Measurements from ENCODE around the gene ALCAM. TPM values are rescaled to one million over a fixed set of nuclear protein-coding genes. Genes with fewer than 3 reads are reported as not detected.

The ALCAM gene
- total and polyA plus RNA-seq, 2 donors (not counting 1 experiment from before 2014, with no cell fraction given): 6.2 to 23.8 TPM

- intact Hi-C loops (cut with micrococcal nuclease): no loop called here
- Histone ChIP-seq H3K9me3 (ENCODE audit: control extremely low read depth in 1 of 3, control insufficient read depth in 2 of 3, insufficient read depth in 1 of 3, low read length in 2 of 3) (no peaks in the 10 kb centered on the region), H3K27ac (ENCODE audit: low read length in 2 of 2) (no peak overlapping the region), H3K9ac (ENCODE audit: low read length) (no peak overlapping the region), H4K20me1 (ENCODE audit: control insufficient read depth, insufficient read depth, low read length, poor library complexity, severe bottlenecking) (no peaks in the 10 kb centered on the region), H3K4me2 (replicated peaks; ENCODE audit: low read depth, low read length, poor library complexity, severe bottlenecking) (no peak overlapping the region), H3K4me1 (ENCODE audit: control insufficient read depth in 2 of 2, insufficient read depth in 2 of 2, low read length in 2 of 2) (no peaks in the 10 kb centered on the region), H2AFZ (ENCODE audit: insufficient read depth, low read depth, low read length, poor library complexity, severe bottlenecking) (no peak overlapping the region), H3K4me3 (ENCODE audit: control extremely low read depth in 1 of 5, extremely low read depth in 1 of 5, insufficient read depth in 1 of 5, low read depth in 2 of 5, low read length in 4 of 5) (no peak overlapping the region), H3K79me2 (ENCODE audit: control insufficient read depth, insufficient read depth, low read length) (no peaks in the 10 kb centered on the region), H3K27me3 (replicated peaks in 1 of 4; ENCODE audit: control extremely low read depth in 1 of 4, control insufficient read depth in 3 of 4, insufficient read depth in 4 of 4, low read length in 3 of 4) (no peaks in the 10 kb centered on the region), H3K36me3 (replicated peaks in 1 of 2; ENCODE audit: control extremely low read depth in 1 of 2, control insufficient read depth in 1 of 2, extremely low read depth in 1 of 2, insufficient read depth in 2 of 2, low read length in 1 of 2) (no peaks in the 10 kb centered on the region)
- no peak for TF ChIP-seq CTCF (IDR thresholded peaks at IDR 0.05)
- Mint-ChIP-seq H3K27ac (no peak overlapping the region), H3K4me3 (no peak overlapping the region), H3K27me3 (no peaks in the 10 kb centered on the region), H3K4me1 (no peaks in the 10 kb centered on the region), H3K9me3 (ENCODE audit: insufficient read depth) (no peaks in the 10 kb centered on the region)
- ChIA-PET POLR2A (no interaction called here), CTCF (no interaction called here)
- ATAC-seq (ENCODE audit: low read depth): no peak
- WGBS (ENCODE audit: insufficient coverage): no CpG with 5 or more reads among the region's 1 CpG
- DNase-seq: no peak
Observed at GRCh38 chr3:105324951-105325350, 41.8 kb upstream of the ALCAM start.

DNA sequence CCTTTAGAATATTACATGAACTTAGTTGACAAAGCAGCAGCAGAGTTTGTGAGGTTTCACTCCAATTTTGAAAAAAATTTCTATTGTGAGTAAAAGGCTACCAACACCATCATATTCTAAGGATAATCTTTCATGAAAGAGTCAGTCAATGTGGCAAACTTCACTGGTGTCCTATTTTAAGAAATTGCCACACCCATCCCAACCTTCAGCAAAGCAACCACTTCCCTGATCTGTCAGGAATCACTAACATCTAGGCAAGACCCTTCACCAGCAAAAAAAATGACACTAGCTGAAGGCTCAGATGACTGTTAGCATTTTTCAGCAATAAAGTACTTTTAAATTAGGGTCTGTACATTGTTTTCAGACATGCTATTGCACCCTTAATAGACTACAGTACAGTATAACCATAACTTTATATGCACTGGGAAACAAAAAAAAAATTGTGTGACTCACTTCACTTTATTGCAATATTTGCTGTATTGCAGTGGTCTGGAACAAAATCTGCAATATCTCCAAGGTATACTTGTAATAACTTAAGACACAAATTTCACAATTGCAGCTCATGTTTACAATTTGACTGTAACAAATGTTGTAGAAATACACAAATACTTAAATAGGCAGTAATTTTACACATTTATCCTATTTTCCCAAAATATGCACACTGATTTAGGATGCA, 38.9 kb upstream of the ALCAM start:
- Histone ChIP-seq H3K4me2 (replicated peaks; ENCODE audit: low read depth, low read length, poor library complexity, severe bottlenecking) (no peak overlapping the region), H3K27ac (ENCODE audit: low read length in 2 of 2) (no peak overlapping the region), H3K79me2 (ENCODE audit: control insufficient read depth, insufficient read depth, low read length) (no peaks in the 10 kb centered on the region), H3K36me3 (replicated peaks in 1 of 2; ENCODE audit: control extremely low read depth in 1 of 2, control insufficient read depth in 1 of 2, extremely low read depth in 1 of 2, insufficient read depth in 2 of 2, low read length in 1 of 2) (no peaks in the 10 kb centered on the region), H3K27me3 (replicated peaks in 1 of 4; ENCODE audit: control extremely low read depth in 1 of 4, control insufficient read depth in 3 of 4, insufficient read depth in 4 of 4, low read length in 3 of 4) (no peaks in the 10 kb centered on the region), H3K4me3 (ENCODE audit: control extremely low read depth in 1 of 5, extremely low read depth in 1 of 5, insufficient read depth in 1 of 5, low read depth in 2 of 5, low read length in 4 of 5) (no peak overlapping the region), H2AFZ (ENCODE audit: insufficient read depth, low read depth, low read length, poor library complexity, severe bottlenecking) (no peak overlapping the region), H3K9ac (ENCODE audit: low read length) (no peak overlapping the region), H4K20me1 (ENCODE audit: control insufficient read depth, insufficient read depth, low read length, poor library complexity, severe bottlenecking) (no peaks in the 10 kb centered on the region), H3K4me1 (ENCODE audit: control insufficient read depth in 2 of 2, insufficient read depth in 2 of 2, low read length in 2 of 2) (no peaks in the 10 kb centered on the region), H3K9me3 (ENCODE audit: control extremely low read depth in 1 of 3, control insufficient read depth in 2 of 3, insufficient read depth in 1 of 3, low read length in 2 of 3) (no peaks in the 10 kb centered on the region)
- Mint-ChIP-seq H3K4me1 (no peaks in the 10 kb centered on the region), H3K9me3 (ENCODE audit: insufficient read depth) (no peaks in the 10 kb centered on the region), H3K27ac (no peak overlapping the region), H3K27me3 (no peaks in the 10 kb centered on the region), H3K4me3 (no peak overlapping the region)
- no peak for TF ChIP-seq EZH2 (IDR thresholded peaks at IDR 0.05; ENCODE audit: borderline replicate concordance, insufficient read depth, low read depth, low read length, poor library complexity, severe bottlenecking)
- TF ChIP-seq CTCF (IDR thresholded peaks at IDR 0.05): no peak
- no peak for DNase-seq
- ChIA-PET CTCF (no interaction called here), POLR2A (no interaction called here)
- ATAC-seq (ENCODE audit: low read depth): no peak
- intact Hi-C loops (cut with micrococcal nuclease): no loop called here

Data from B cell (primary cell).